22Rv1 (cell line): Measurements from ENCODE around the gene PRAME.

Source experiments
- ZFX ChIP-seq: fragments of 450-650 bp; IDR thresholded peaks from 2 replicates; pipeline ENCODE4 v1.6.1; 2017; ENCODE audit warnings: antibody characterized with exemption, borderline replicate concordance
- TF ChIP-seq, protein P1 (sequence below): fragments of 450-650 bp; IDR thresholded peaks from 2 replicates; pipeline ENCODE4 v1.5.1; 2017; ENCODE audit warnings: mild to moderate bottlenecking

DNA sequence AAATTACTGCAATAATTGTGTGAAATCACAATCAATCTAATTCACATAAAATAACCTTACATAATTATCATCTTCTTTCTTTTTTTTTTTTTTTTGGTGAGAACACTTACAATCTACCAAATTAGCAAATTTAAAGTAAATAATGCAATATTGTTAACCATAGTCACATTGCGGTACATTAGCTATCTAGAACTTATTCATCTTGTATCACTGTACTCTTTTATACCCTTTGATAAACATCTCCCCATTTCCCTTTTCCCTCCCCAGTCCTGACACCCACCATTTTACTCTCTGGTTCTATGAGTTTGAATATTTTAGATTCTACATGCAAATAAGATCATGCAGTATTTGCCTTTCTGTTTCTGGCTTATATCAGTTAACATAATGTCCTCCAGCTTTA lies 24.0 kb upstream of the PRAME start:
- TF ChIP-seq, protein P1, sequence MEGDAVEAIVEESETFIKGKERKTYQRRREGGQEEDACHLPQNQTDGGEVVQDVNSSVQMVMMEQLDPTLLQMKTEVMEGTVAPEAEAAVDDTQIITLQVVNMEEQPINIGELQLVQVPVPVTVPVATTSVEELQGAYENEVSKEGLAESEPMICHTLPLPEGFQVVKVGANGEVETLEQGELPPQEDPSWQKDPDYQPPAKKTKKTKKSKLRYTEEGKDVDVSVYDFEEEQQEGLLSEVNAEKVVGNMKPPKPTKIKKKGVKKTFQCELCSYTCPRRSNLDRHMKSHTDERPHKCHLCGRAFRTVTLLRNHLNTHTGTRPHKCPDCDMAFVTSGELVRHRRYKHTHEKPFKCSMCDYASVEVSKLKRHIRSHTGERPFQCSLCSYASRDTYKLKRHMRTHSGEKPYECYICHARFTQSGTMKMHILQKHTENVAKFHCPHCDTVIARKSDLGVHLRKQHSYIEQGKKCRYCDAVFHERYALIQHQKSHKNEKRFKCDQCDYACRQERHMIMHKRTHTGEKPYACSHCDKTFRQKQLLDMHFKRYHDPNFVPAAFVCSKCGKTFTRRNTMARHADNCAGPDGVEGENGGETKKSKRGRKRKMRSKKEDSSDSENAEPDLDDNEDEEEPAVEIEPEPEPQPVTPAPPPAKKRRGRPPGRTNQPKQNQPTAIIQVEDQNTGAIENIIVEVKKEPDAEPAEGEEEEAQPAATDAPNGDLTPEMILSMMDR = no peak
- no peak for TF ChIP-seq ZFX
